Mesothelial cell of epicardium (in vitro differentiated cells): ENCODE data around the gene SNX15. TPM values are rescaled to one million over a fixed set of nuclear protein-coding genes. Genes with fewer than 3 reads are reported as not detected.
"Not testable (repeated sequence)": the region's sequence is repeated elsewhere in the genome, so short reads cannot be mapped to it uniquely, and the experiment has no call there.

Experiments
- DNase-seq, 2 experiments: peaks; one replicate each; pipeline ENCODE4 v3.0.0; 2021; ENCODE audit warnings: low spot score in 2 of 2; ENCODE audit not compliant: unreplicated experiment in 2 of 2
- H3K27ac Mint-ChIP-seq: 2 replicates; pipeline ENCODE4 v1.8.0; 2021; ENCODE audit warnings: mixed read lengths
- H3K27me3 Mint-ChIP-seq: 2 replicates; pipeline ENCODE4 v1.8.0; 2021; ENCODE audit warnings: low read depth, mixed read lengths
- H3K36me3 Mint-ChIP-seq: 2 replicates; pipeline ENCODE4 v1.8.0; 2021; ENCODE audit warnings: mixed read lengths
- H3K4me1 Mint-ChIP-seq: 2 replicates; pipeline ENCODE4 v1.8.0; 2021; ENCODE audit warnings: mixed read lengths
- H3K4me3 Mint-ChIP-seq: 2 replicates; pipeline ENCODE4 v1.8.0; 2021; ENCODE audit warnings: mild to moderate bottlenecking, moderate library complexity, mixed read lengths
- H3K9me3 Mint-ChIP-seq: 2 replicates; pipeline ENCODE4 v1.8.0; 2021; ENCODE audit warnings: mixed read lengths
- CTCF ChIP-seq: fragments of 200-600 bp; sonication (generic); IDR thresholded peaks from one replicate; pipeline ENCODE4 v1.5.0; 2021; ENCODE audit warnings: antibody characterized with exemption; ENCODE audit not compliant: unreplicated experiment
- total RNA-seq: library from RNA; stranded (reverse); gene quantifications from 3 replicates; pipeline ENCODE4 v1.2.1, GENCODE V29; 2021

SNX15 gene
- total RNA-seq, 1 donor from 2014 or later, result 19.2 TPM

- no peaks in the 10 kb centered on the region for H3K36me3 Mint-ChIP-seq
- H3K4me3 Mint-ChIP-seq, result no peak overlapping the region
- DNase-seq, result no peak
- H3K27me3 Mint-ChIP-seq, result no peaks in the 10 kb centered on the region
- no peak overlapping the region for H3K27ac Mint-ChIP-seq
- H3K4me1 Mint-ChIP-seq, result peaks cover 7% of the 10 kb centered on the region
- no peaks in the 10 kb centered on the region for H3K9me3 Mint-ChIP-seq
- TF ChIP-seq CTCF, result no peak
These were observed 27.8 kb upstream of the SNX15 start for GRCh38 chr11:64999478-64999877.

GRCh38 chr11:65002706-65003105, 24.5 kb upstream of the SNX15 start:
- no peak overlapping the region for H3K27ac Mint-ChIP-seq
- no peak for TF ChIP-seq CTCF
- DNase-seq, result no peak
- no peaks in the 10 kb centered on the region for H3K9me3 Mint-ChIP-seq
- no peaks in the 10 kb centered on the region for H3K4me1 Mint-ChIP-seq
- H3K4me3 Mint-ChIP-seq, result no peak overlapping the region
- H3K36me3 Mint-ChIP-seq, result no peaks in the 10 kb centered on the region
- no peaks in the 10 kb centered on the region for H3K27me3 Mint-ChIP-seq

GRCh38 chr11:65003282-65003681, 24.0 kb upstream of the SNX15 start:
- TF ChIP-seq CTCF, result no peak
- no peak for DNase-seq
- H3K27ac Mint-ChIP-seq, result no peak overlapping the region

GRCh38 chr11:65003968-65004367, 23.3 kb upstream of the SNX15 start:
- H3K27me3 Mint-ChIP-seq, H3K36me3 Mint-ChIP-seq, H3K4me3 Mint-ChIP-seq, H3K4me1 Mint-ChIP-seq, H3K27ac Mint-ChIP-seq, H3K9me3 Mint-ChIP-seq, DNase-seq: not testable (repeated sequence)

More at GRCh38 chr11:65003282-65003681, 24.0 kb upstream of the SNX15 start:
- no peaks in the 10 kb centered on the region for H3K36me3 Mint-ChIP-seq
- no peak overlapping the region for H3K4me3 Mint-ChIP-seq
- H3K27me3 Mint-ChIP-seq, result no peaks in the 10 kb centered on the region
- H3K9me3 Mint-ChIP-seq, result no peaks in the 10 kb centered on the region
- H3K4me1 Mint-ChIP-seq, result no peaks in the 10 kb centered on the region

GRCh38 chr11:65008016-65008415, 19.2 kb upstream of the SNX15 start:
- no peak overlapping the region for H3K4me3 Mint-ChIP-seq
- H3K27ac Mint-ChIP-seq, result no peak overlapping the region
- H3K4me1 Mint-ChIP-seq, result peaks cover 3% of the 10 kb centered on the region
- no peaks in the 10 kb centered on the region for H3K36me3 Mint-ChIP-seq
- TF ChIP-seq CTCF, result no peak
- H3K9me3 Mint-ChIP-seq, result no peaks in the 10 kb centered on the region
- DNase-seq, result no peak
- no peaks in the 10 kb centered on the region for H3K27me3 Mint-ChIP-seq

GRCh38 chr11:65008873-65009272, 18.4 kb upstream of the SNX15 start:
- peaks cover 7% of the 10 kb centered on the region for H3K4me1 Mint-ChIP-seq
- no peak for DNase-seq
- no peak overlapping the region for H3K27ac Mint-ChIP-seq
- no peaks in the 10 kb centered on the region for H3K27me3 Mint-ChIP-seq
- H3K9me3 Mint-ChIP-seq, result no peaks in the 10 kb centered on the region
- no peak overlapping the region for H3K4me3 Mint-ChIP-seq
- H3K36me3 Mint-ChIP-seq, result no peaks in the 10 kb centered on the region
- no peak for TF ChIP-seq CTCF
